Measurements from ENCODE around the gene TSPAN7.

Gene TSPAN7

GRCh38 chrX:38661561-38661960, 100.2 kb downstream of the TSPAN7 start:
- Histone ChIP-seq H3K36me3 (ENCODE audit: control insufficient read depth, insufficient read depth, low read length) (no peaks in the 10 kb centered on the region), H3K27me3 (replicated peaks; ENCODE audit: control insufficient read depth, insufficient read depth, low read length) (no peaks in the 10 kb centered on the region), H3K4me3 (replicated peaks; ENCODE audit: low read depth, low read length) (no peak overlapping the region)
- DNase-seq (ENCODE audit: extremely low read depth, insufficient read length): peak; percentile 11
- TF ChIP-seq CTCF (IDR thresholded peaks at IDR 0.05; ENCODE audit: insufficient read depth, low read length, poor library complexity, severe bottlenecking): no peak

DNA sequence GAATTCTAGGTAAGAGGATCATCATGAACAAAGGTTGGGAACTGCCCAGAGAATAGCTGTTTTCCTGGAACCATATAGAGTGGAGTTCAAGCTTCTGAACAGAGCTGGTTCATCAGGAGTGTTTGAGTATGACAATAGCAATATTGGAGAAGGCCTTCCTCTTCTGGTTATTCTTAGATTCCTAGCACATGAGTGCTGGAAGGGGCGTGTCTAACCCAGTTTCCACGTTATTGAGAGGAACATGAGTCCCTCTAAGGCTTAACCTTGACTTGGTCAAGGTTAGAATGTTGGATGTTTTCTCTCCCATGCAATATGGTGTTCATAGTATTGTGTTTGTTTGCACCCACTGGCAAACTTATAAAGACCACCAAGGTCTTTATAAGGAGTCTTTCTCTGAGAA, 101.3 kb downstream of the TSPAN7 start:
- no peak for TF ChIP-seq CTCF (IDR thresholded peaks at IDR 0.05; ENCODE audit: insufficient read depth, low read length, poor library complexity, severe bottlenecking)
- no peak overlapping the region for H3K4me3 ChIP-seq (replicated peaks; ENCODE audit: low read depth, low read length)
- H3K27me3 ChIP-seq (replicated peaks; ENCODE audit: control insufficient read depth, insufficient read depth, low read length): no peaks in the 10 kb centered on the region

GRCh38 chrX:38664285-38664684, 102.9 kb downstream of the TSPAN7 start:
- Histone ChIP-seq H3K36me3 (ENCODE audit: control insufficient read depth, insufficient read depth, low read length) (no peaks in the 10 kb centered on the region), H3K4me3 (replicated peaks; ENCODE audit: low read depth, low read length) (no peak overlapping the region), H3K27me3 (replicated peaks; ENCODE audit: control insufficient read depth, insufficient read depth, low read length) (no peaks in the 10 kb centered on the region)
- no peak for DNase-seq (ENCODE audit: extremely low read depth, insufficient read length)
- peak; percentile 32 for TF ChIP-seq CTCF (IDR thresholded peaks at IDR 0.05; ENCODE audit: insufficient read depth, low read length, poor library complexity, severe bottlenecking)

More for the DNA sequence above, 101.3 kb downstream of the TSPAN7 start:
- no peaks in the 10 kb centered on the region for H3K36me3 ChIP-seq (ENCODE audit: control insufficient read depth, insufficient read depth, low read length)
- DNase-seq (ENCODE audit: extremely low read depth, insufficient read length): no peak

GRCh38 chrX:38666909-38667308, 105.6 kb downstream of the TSPAN7 start:
- TF ChIP-seq CTCF (IDR thresholded peaks at IDR 0.05; ENCODE audit: insufficient read depth, low read length, poor library complexity, severe bottlenecking): no peak
- H3K27me3 ChIP-seq (replicated peaks; ENCODE audit: control insufficient read depth, insufficient read depth, low read length): no peaks in the 10 kb centered on the region
- no peaks in the 10 kb centered on the region for H3K36me3 ChIP-seq (ENCODE audit: control insufficient read depth, insufficient read depth, low read length)
- H3K4me3 ChIP-seq (replicated peaks; ENCODE audit: low read depth, low read length): no peak overlapping the region
- no peak for DNase-seq (ENCODE audit: extremely low read depth, insufficient read length)

DNA sequence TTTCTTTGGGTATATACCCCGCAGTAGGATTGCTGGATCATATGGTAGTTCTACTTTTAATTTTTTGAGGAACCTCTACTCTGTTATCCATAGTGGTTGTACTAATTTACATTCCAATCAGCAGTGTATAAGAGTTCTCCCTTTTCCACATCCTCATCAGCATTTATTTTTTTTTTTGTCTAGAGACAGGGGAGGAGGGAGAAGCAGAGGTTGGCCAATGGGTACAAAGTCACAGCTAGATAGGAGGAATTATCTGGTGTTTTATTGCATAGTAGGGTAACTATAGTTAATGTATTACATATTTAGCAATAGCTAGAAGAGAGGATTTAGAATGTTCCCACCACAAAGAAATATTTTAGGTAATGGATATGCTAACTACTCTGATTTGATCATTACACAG, 107.4 kb downstream of the TSPAN7 start:
- Histone ChIP-seq H3K27me3 (replicated peaks; ENCODE audit: control insufficient read depth, insufficient read depth, low read length) (no peaks in the 10 kb centered on the region; the same call in 1 of the 2 replicates), H3K36me3 (ENCODE audit: control insufficient read depth, insufficient read depth, low read length) (no peaks in the 10 kb centered on the region), H3K4me3 (replicated peaks; ENCODE audit: low read depth, low read length) (no peak overlapping the region)
- DNase-seq (ENCODE audit: extremely low read depth, insufficient read length): no peak
- TF ChIP-seq CTCF (IDR thresholded peaks at IDR 0.05; ENCODE audit: insufficient read depth, low read length, poor library complexity, severe bottlenecking): no peak

- Histone ChIP-seq H3K27me3 (replicated peaks; ENCODE audit: control insufficient read depth, insufficient read depth, low read length) (no peaks in the 10 kb centered on the region; the same call in 1 of the 2 replicates), H3K4me3 (replicated peaks; ENCODE audit: low read depth, low read length) (no peak overlapping the region), H3K36me3 (ENCODE audit: control insufficient read depth, insufficient read depth, low read length) (no peaks in the 10 kb centered on the region)
- TF ChIP-seq CTCF (IDR thresholded peaks at IDR 0.05; ENCODE audit: insufficient read depth, low read length, poor library complexity, severe bottlenecking): no peak
- DNase-seq (ENCODE audit: extremely low read depth, insufficient read length): no peak
These were observed 108.1 kb downstream of the TSPAN7 start for GRCh38 chrX:38669428-38669827.

All from GM06990 (cell line).